Measurements from ENCODE around the gene COPS6.

DNA sequence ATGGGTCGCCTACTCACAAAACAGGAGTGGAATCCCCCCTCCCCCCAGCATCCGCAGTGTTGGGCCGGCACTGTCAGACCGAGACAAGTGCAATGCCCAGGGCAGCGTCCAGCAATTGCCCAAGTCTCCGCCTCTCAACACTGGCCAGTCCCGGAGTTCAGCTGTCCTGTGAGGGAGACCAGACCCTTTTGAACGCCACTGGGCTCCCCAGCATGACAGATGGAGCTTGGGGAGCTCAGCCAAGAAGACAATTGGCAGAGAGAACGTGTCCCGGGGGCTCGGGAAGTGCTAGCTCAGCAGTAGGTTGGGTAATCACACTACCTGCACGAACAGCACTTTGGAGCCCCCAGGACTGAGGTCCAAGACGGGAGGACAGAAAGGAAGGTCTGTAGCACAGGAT lies 4.7 kb downstream of the COPS6 start:
- TF ChIP-seq, protein P1, sequence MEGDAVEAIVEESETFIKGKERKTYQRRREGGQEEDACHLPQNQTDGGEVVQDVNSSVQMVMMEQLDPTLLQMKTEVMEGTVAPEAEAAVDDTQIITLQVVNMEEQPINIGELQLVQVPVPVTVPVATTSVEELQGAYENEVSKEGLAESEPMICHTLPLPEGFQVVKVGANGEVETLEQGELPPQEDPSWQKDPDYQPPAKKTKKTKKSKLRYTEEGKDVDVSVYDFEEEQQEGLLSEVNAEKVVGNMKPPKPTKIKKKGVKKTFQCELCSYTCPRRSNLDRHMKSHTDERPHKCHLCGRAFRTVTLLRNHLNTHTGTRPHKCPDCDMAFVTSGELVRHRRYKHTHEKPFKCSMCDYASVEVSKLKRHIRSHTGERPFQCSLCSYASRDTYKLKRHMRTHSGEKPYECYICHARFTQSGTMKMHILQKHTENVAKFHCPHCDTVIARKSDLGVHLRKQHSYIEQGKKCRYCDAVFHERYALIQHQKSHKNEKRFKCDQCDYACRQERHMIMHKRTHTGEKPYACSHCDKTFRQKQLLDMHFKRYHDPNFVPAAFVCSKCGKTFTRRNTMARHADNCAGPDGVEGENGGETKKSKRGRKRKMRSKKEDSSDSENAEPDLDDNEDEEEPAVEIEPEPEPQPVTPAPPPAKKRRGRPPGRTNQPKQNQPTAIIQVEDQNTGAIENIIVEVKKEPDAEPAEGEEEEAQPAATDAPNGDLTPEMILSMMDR (IDR thresholded peaks at IDR 0.05): no peak
- no peak for TF ChIP-seq SIN3A (IDR thresholded peaks at IDR 0.05; ENCODE audit: borderline replicate concordance, insufficient read depth, low read depth, low read length)
